Nephron (organoid): ENCODE data around the gene NUCB1.
A peak's percentile ranks its signal among the peaks of the same experiment; 100 is the strongest.
"Not testable (repeated sequence)": the region's sequence is repeated elsewhere in the genome, so short reads cannot be mapped to it uniquely, and the experiment has no call there.

Experiments
- H3K27ac Mint-ChIP-seq, 3 experiments: 2 replicates each; pipeline ENCODE4 v1.8.0; 2020; ENCODE audit warnings: mixed read lengths in 3 of 3, mild to moderate bottlenecking in 2 of 3, moderate library complexity in 1 of 3
- H3K27me3 Mint-ChIP-seq: 2 replicates; pipeline ENCODE4 v1.8.0; 2021; ENCODE audit warnings: low read depth, mild to moderate bottlenecking, moderate library complexity, mixed read lengths
- H3K36me3 Mint-ChIP-seq: 2 replicates; pipeline ENCODE4 v1.8.0; 2020; ENCODE audit warnings: low read depth, mixed read lengths
- H3K4me1 Mint-ChIP-seq: 2 replicates; pipeline ENCODE4 v1.8.0; 2020; ENCODE audit warnings: mixed read lengths
- H3K4me3 Mint-ChIP-seq, 3 experiments: 2 replicates each; pipeline ENCODE4 v1.8.0; 2020; ENCODE audit warnings: mild to moderate bottlenecking in 3 of 3, mixed read lengths in 3 of 3, moderate library complexity in 2 of 3
- H3K9me3 Mint-ChIP-seq: 2 replicates; pipeline ENCODE4 v1.8.0; 2020; ENCODE audit warnings: mixed read lengths
- TF ChIP-seq, protein P1 (sequence below), 3 experiments: fragments of 200-600 bp; sonication (generic); IDR thresholded peaks; one replicate each; pipeline ENCODE4 v1.5.0; 2021; ENCODE audit warnings: antibody characterized with exemption in 3 of 3; ENCODE audit not compliant: unreplicated experiment in 3 of 3

NUCB1 gene

DNA sequence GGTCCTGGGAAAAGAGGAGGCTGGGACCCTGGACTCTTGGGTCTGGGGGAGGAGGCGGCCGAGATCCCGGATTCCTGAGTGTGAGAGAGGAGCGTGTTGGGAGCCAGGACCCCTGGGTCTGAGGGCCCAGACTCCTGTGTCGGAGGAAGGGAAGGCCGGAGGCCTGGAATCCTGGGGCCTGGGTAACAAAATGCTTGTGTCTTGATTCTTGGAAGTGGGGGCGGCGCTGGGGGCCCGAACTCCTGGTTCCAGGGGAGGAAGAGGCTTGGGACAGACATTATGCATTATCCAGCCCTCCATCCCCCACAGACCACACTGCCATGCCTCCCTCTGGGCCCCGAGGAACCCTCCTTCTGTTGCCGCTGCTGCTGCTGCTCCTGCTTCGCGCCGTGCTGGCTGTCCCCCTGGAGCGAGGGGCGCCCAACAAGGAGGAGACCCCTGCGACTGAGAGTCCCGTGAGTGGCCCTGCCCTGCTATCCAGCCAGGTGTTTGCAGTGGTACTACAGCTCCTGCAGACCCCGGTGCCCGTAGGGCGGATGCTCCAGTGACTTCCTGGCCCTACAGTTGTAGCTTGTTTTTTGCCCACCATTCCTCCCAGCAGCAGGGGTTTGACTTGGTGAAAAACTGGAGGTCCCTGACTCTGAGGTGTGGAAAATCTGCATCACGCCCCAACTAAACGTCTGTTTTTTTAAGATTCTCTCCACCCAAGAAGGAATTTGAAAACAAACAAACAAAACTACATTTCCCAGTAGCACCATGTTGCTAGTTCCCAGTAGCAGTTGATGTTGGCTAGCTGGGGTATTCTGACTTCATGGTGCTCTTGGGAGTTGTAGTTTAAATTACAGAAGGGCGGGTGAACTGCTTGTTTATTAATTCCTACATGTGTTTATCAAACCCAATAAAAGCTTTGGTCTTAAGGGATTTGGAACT lies 630 bp downstream of the NUCB1 start:
- TF ChIP-seq, protein P1, sequence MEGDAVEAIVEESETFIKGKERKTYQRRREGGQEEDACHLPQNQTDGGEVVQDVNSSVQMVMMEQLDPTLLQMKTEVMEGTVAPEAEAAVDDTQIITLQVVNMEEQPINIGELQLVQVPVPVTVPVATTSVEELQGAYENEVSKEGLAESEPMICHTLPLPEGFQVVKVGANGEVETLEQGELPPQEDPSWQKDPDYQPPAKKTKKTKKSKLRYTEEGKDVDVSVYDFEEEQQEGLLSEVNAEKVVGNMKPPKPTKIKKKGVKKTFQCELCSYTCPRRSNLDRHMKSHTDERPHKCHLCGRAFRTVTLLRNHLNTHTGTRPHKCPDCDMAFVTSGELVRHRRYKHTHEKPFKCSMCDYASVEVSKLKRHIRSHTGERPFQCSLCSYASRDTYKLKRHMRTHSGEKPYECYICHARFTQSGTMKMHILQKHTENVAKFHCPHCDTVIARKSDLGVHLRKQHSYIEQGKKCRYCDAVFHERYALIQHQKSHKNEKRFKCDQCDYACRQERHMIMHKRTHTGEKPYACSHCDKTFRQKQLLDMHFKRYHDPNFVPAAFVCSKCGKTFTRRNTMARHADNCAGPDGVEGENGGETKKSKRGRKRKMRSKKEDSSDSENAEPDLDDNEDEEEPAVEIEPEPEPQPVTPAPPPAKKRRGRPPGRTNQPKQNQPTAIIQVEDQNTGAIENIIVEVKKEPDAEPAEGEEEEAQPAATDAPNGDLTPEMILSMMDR (IDR thresholded peaks at IDR 0.05; ENCODE audit: unreplicated experiment in 3 of 3), result no peak
- Mint-ChIP-seq H3K36me3 (peaks cover 36% of the 10 kb centered on the region), H3K9me3 (no peaks in the 10 kb centered on the region), H3K27me3 (no peaks in the 10 kb centered on the region), H3K27ac (peak overlapping the region; percentile 90 to 97 (median 96)), H3K4me3 (peak overlapping the region; percentile 94 to 99 (median 96)), H3K4me1 (peaks cover 13% of the 10 kb centered on the region)

DNA sequence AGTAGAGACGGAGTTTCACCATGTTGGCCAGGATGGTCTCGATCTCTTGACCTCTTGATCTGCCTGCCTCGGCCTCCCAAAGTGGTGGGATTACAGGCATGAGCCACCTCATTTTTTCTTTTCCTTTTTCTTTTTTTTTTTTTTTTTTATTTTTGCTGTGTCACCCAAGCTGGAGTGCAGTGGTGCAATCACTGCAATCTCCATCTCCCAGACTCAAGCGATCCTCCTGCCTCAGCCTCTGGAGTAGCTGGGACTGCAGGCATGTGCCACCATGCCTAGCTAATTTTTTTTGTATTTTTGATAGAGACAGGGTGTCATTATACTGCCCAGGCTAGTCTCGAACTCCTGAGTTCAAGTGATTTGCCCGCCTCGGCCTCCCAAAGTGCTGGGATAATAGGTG lies 2.2 kb downstream of the NUCB1 start:
- H3K27me3 Mint-ChIP-seq, H3K9me3 Mint-ChIP-seq, H3K27ac Mint-ChIP-seq: not testable (repeated sequence)
- H3K4me1 Mint-ChIP-seq, result peaks cover 13% of the 10 kb centered on the region
- peak overlapping the region; percentile 44 to 63 (median 52) for H3K4me3 Mint-ChIP-seq
- peaks cover 44% of the 10 kb centered on the region for H3K36me3 Mint-ChIP-seq

GRCh38 chr19:48903788-48904187 lies 3.7 kb downstream of the NUCB1 start:
- not testable (repeated sequence) for H3K27ac Mint-ChIP-seq, H3K9me3 Mint-ChIP-seq, H3K27me3 Mint-ChIP-seq, H3K4me3 Mint-ChIP-seq
- peaks cover 13% of the 10 kb centered on the region for H3K4me1 Mint-ChIP-seq
- H3K36me3 Mint-ChIP-seq, result peaks cover 57% of the 10 kb centered on the region

GRCh38 chr19:48905664-48906063 lies 5.6 kb downstream of the NUCB1 start:
- Mint-ChIP-seq H3K27me3 (no peaks in the 10 kb centered on the region), H3K36me3 (peaks cover 70% of the 10 kb centered on the region), H3K4me3 (no peak overlapping the region), H3K4me1 (peaks cover 5% of the 10 kb centered on the region), H3K9me3 (no peaks in the 10 kb centered on the region), H3K27ac (no peak overlapping the region)
- TF ChIP-seq, protein P1 (IDR thresholded peaks at IDR 0.05; ENCODE audit: unreplicated experiment in 3 of 3), result no peak

DNA sequence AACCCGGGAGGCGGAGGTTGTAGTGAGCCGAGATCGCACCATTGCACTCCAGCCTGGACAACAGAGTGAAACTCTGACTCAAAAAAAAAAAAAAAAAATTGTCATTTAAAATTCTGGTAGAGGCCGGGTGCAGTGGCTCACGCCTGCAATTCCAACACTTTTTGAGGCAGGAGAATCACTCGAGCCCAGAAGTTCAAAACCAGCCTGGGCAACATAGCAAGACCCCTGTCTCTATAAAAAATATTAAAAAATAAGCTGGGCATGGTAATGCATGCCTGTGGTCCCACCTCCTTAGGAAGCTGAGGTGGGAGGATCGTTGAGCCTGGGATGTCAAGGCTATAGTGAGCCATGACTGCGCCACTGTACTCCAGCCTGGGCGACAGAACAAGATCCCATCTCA lies 6.2 kb downstream of the NUCB1 start:
- TF ChIP-seq, protein P1 (IDR thresholded peaks at IDR 0.05; ENCODE audit: unreplicated experiment in 3 of 3), result no peak
- Mint-ChIP-seq H3K4me1 (peaks cover under 1% of the 10 kb centered on the region), H3K36me3 (peaks cover 72% of the 10 kb centered on the region), H3K27ac (no peak overlapping the region), H3K4me3 (no peak overlapping the region), H3K9me3 (no peaks in the 10 kb centered on the region), H3K27me3 (no peaks in the 10 kb centered on the region)

- Mint-ChIP-seq H3K9me3 (no peaks in the 10 kb centered on the region), H3K4me1 (no peaks in the 10 kb centered on the region), H3K4me3 (no peak overlapping the region), H3K27me3 (no peaks in the 10 kb centered on the region), H3K36me3 (peaks cover 75% of the 10 kb centered on the region), H3K27ac (peak overlapping the region in 1 of 3 experiments; percentile 70)
- TF ChIP-seq, protein P1 (IDR thresholded peaks at IDR 0.05; ENCODE audit: unreplicated experiment in 3 of 3), result no peak
These were observed 7.6 kb downstream of the NUCB1 start for GRCh38 chr19:48907671-48908070.

DNA sequence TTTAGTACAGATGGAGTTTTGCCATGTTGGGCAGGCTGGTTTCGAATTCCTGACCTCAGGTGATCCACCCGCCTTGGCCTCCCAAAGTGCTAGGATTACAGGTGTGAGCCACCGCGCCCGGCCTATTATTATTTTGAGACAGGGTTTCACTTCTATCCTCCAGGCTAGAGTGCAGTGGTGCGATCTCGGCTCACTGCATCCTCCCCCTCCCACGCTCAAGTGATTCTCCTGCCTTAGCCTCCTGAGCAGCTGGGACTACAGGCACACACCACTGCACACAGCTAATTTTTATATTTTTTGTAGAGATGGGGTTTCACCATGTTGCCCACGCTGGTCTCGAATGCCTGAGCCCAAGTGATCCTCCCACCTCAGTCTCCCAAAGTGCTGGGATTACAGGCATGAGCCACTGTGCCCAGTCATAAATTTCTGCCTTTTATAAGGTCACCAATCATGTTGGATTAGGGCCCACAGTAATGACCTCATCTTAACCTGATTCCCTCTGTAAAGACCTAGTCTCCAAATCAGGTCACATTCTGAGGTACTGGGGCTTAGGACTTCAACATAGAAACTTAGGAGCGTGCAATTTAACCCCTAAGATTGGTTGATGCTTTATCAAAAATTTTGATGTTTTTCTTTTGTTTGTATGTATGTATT lies 9.4 kb downstream of the NUCB1 start:
- peaks cover 80% of the 10 kb centered on the region for H3K36me3 Mint-ChIP-seq
- H3K4me3 Mint-ChIP-seq, H3K27me3 Mint-ChIP-seq, H3K27ac Mint-ChIP-seq, H3K4me1 Mint-ChIP-seq, H3K9me3 Mint-ChIP-seq: not testable (repeated sequence)
